ENCODE data around the gene SORCS3.

Gene SORCS3

GRCh38 chr10:105102977-105103376 lies 461.9 kb downstream of the SORCS3 start:
- Histone ChIP-seq H3K4me1 (ENCODE audit: low read length) (no peaks in the 10 kb centered on the region), H3K4me2 (ENCODE audit: low read depth, low read length) (no peak overlapping the region), H4K20me1 (ENCODE audit: insufficient read depth, low read length) (no peaks in the 10 kb centered on the region), H3K27ac (ENCODE audit: low read length) (no peak overlapping the region), H3K9ac (ENCODE audit: low read length) (no peak overlapping the region), H3K4me3 (ENCODE audit: low read length) (no peak overlapping the region), H3K27me3 (replicated peaks; ENCODE audit: insufficient read depth, low read length) (no peaks in the 10 kb centered on the region), H3K36me3 (replicated peaks; ENCODE audit: insufficient read depth, low read length) (no peaks in the 10 kb centered on the region), H3F3A (ENCODE audit: insufficient read depth, low read length) (no peaks in the 10 kb centered on the region), H3K9me2 (replicated peaks; ENCODE audit: insufficient read depth, low read length) (no peaks in the 10 kb centered on the region), H2AFZ (ENCODE audit: low read length) (no peak overlapping the region), H3K79me2 (ENCODE audit: low read length) (no peaks in the 10 kb centered on the region), H3K9me3 (replicated peaks; ENCODE audit: insufficient read depth, low read length) (no peaks in the 10 kb centered on the region)
- TF ChIP-seq EZH2 (optimal IDR thresholded peaks at IDR 0.05; ENCODE audit: low read depth, low read length) (no peak), CTCF (IDR thresholded peaks at IDR 0.05; ENCODE audit: low read length) (no peak), EZH2phosphoT487 (IDR thresholded peaks at IDR 0.05; ENCODE audit: low read length) (no peak)
- DNase-seq = no peak

- no peak overlapping the region for H3K27ac ChIP-seq (ENCODE audit: low read length)
- TF ChIP-seq EZH2phosphoT487 (IDR thresholded peaks at IDR 0.05; ENCODE audit: low read length) (no peak), CTCF (IDR thresholded peaks at IDR 0.05; ENCODE audit: low read length) (no peak), EZH2 (optimal IDR thresholded peaks at IDR 0.05; ENCODE audit: low read depth, low read length) (no peak)
- H3K4me1 ChIP-seq (ENCODE audit: low read length) = no peaks in the 10 kb centered on the region
- H3K4me2 ChIP-seq (ENCODE audit: low read depth, low read length) = no peak overlapping the region
- no peaks in the 10 kb centered on the region for H3K9me2 ChIP-seq (replicated peaks; ENCODE audit: insufficient read depth, low read length)
- no peak overlapping the region for H3K4me3 ChIP-seq (ENCODE audit: low read length)
- no peak overlapping the region for H2AFZ ChIP-seq (ENCODE audit: low read length)
- H3K9me3 ChIP-seq (replicated peaks; ENCODE audit: insufficient read depth, low read length) = no peaks in the 10 kb centered on the region
- H3F3A ChIP-seq (ENCODE audit: insufficient read depth, low read length) = no peaks in the 10 kb centered on the region
- H3K27me3 ChIP-seq (replicated peaks; ENCODE audit: insufficient read depth, low read length) = no peaks in the 10 kb centered on the region
- H4K20me1 ChIP-seq (ENCODE audit: insufficient read depth, low read length) = no peaks in the 10 kb centered on the region
- DNase-seq = no peak
- H3K9ac ChIP-seq (ENCODE audit: low read length) = no peak overlapping the region
- H3K79me2 ChIP-seq (ENCODE audit: low read length) = no peaks in the 10 kb centered on the region
- no peaks in the 10 kb centered on the region for H3K36me3 ChIP-seq (replicated peaks; ENCODE audit: insufficient read depth, low read length)
Measured at GRCh38 chr10:105104297-105104696, 463.2 kb downstream of the SORCS3 start.

GRCh38 chr10:105109164-105109563 lies 468.1 kb downstream of the SORCS3 start:
- Histone ChIP-seq H3K9me3 (replicated peaks; ENCODE audit: insufficient read depth, low read length) (no peaks in the 10 kb centered on the region), H3K4me3 (ENCODE audit: low read length) (no peak overlapping the region), H3F3A (ENCODE audit: insufficient read depth, low read length) (no peaks in the 10 kb centered on the region), H4K20me1 (ENCODE audit: insufficient read depth, low read length) (no peaks in the 10 kb centered on the region), H3K36me3 (replicated peaks; ENCODE audit: insufficient read depth, low read length) (no peaks in the 10 kb centered on the region), H2AFZ (ENCODE audit: low read length) (no peak overlapping the region), H3K4me1 (ENCODE audit: low read length) (no peaks in the 10 kb centered on the region), H3K27ac (ENCODE audit: low read length) (no peak overlapping the region), H3K27me3 (replicated peaks; ENCODE audit: insufficient read depth, low read length) (no peaks in the 10 kb centered on the region), H3K79me2 (ENCODE audit: low read length) (no peaks in the 10 kb centered on the region), H3K9ac (ENCODE audit: low read length) (no peak overlapping the region), H3K9me2 (replicated peaks; ENCODE audit: insufficient read depth, low read length) (no peaks in the 10 kb centered on the region), H3K4me2 (ENCODE audit: low read depth, low read length) (no peak overlapping the region)
- TF ChIP-seq EZH2phosphoT487 (IDR thresholded peaks at IDR 0.05; ENCODE audit: low read length) (no peak), CTCF (IDR thresholded peaks at IDR 0.05; ENCODE audit: low read length) (no peak), EZH2 (optimal IDR thresholded peaks at IDR 0.05; ENCODE audit: low read depth, low read length) (no peak)
- no peak for DNase-seq

All from MM.1S (cell line).